BE2C (cell line): ENCODE measurements around the gene CCDC3. TPM values are rescaled to one million over a fixed set of nuclear protein-coding genes. Genes with fewer than 3 reads are reported as not detected.

Experiments used
- DNase-seq: peaks from one replicate; pipeline ENCODE4 v3.0.0-alpha.2; 2020
- H3K27me3 ChIP-seq: fragments of 250-450 bp; sonication (Bioruptor Pico); 2 replicates; pipeline ENCODE4 v1.5.1; 2020; ENCODE audit warnings: mild to moderate bottlenecking
- H3K36me3 ChIP-seq: fragments of 250-450 bp; sonication (Bioruptor Pico); 2 replicates; pipeline ENCODE4 v1.5.1; 2020; ENCODE audit warnings: mild to moderate bottlenecking
- H3K4me1 ChIP-seq: fragments of 250-450 bp; sonication (Bioruptor Pico); 2 replicates; pipeline ENCODE4 v1.5.1; 2020
- H3K4me3 ChIP-seq: 2 replicates; pipeline ENCODE4 v1.5.1; 2011; ENCODE audit warnings: low read depth, low read length
- H3K9me3 ChIP-seq: fragments of 250-450 bp; sonication (Bioruptor Pico); 2 replicates; pipeline ENCODE4 v1.5.1; 2020
- polyA plus RNA-seq: library from polyadenylated mRNA; unstranded; fragments of >200 nt; gene quantifications from one replicate; pipeline ENCODE4 v1.2.1, GENCODE V29; 2012; ENCODE audit warnings: low read depth, missing spikeins; ENCODE audit not compliant: insufficient read length, insufficient read depth
- TF ChIP-seq, protein P1 (sequence below): IDR thresholded peaks from 2 replicates; pipeline ENCODE4 v1.5.1; 2012; ENCODE audit warnings: mild to moderate bottlenecking, low read depth, low read length

Gene CCDC3
- 0.14 TPM for polyA plus RNA-seq

DNA sequence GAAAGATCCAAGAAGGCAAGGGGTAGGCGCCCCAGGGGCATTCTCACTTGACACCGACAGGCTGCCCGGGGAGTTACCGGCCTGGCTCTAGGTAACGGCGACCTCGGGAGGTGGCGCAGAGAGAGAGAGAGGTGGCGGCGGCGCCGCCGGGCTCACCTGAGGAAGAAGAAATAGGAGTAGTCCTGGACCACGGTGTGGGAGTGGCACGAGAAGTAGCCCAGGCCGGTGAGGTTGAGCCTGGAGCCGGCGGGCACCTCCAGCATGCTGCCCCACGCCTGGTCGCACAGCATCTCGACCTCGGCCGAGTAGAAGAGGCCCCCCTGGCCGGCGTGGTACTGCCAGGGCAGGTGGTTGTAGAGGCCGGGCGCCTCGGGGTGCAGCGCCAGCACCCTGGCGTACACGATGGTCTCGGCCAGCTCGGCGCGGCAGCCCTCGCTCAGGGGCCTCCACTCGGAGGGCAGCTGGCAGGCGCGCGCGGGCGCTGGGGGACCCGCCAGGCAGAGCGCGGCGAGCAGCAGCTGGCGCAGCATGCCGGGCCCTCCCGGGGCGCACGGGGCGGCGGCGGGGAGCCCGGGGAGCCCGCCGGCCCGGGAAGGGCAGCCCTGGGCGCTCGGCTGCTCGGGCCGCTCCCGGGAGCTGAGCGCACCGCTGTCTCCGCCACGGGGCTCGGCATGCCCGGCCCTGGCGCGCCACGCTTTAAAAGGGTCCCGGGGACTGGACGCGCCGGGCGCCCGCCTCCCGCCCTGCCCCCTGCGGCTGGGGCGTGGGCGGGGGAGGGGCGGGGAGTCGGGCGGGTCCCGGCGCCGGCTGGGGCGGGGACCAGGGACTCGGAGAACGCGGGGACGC, at the start of gene CCDC3:
Gene CCDC3, minus strand, starts transcription at position 673 of the 846 bp plus-strand sequence. Its CDS starts 143 bp downstream, at position 530.
- H3K27me3 ChIP-seq, result peaks cover 15% of the 10 kb centered on the region
- no peaks in the 10 kb centered on the region for H3K36me3 ChIP-seq
- no peaks in the 10 kb centered on the region for H3K4me1 ChIP-seq
- H3K4me3 ChIP-seq, result peak within 1 kb of the TSS; percentile 23
- TF ChIP-seq, protein P1, sequence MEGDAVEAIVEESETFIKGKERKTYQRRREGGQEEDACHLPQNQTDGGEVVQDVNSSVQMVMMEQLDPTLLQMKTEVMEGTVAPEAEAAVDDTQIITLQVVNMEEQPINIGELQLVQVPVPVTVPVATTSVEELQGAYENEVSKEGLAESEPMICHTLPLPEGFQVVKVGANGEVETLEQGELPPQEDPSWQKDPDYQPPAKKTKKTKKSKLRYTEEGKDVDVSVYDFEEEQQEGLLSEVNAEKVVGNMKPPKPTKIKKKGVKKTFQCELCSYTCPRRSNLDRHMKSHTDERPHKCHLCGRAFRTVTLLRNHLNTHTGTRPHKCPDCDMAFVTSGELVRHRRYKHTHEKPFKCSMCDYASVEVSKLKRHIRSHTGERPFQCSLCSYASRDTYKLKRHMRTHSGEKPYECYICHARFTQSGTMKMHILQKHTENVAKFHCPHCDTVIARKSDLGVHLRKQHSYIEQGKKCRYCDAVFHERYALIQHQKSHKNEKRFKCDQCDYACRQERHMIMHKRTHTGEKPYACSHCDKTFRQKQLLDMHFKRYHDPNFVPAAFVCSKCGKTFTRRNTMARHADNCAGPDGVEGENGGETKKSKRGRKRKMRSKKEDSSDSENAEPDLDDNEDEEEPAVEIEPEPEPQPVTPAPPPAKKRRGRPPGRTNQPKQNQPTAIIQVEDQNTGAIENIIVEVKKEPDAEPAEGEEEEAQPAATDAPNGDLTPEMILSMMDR, result no peak
- no peaks in the 10 kb centered on the region for H3K9me3 ChIP-seq
- peak; percentile 47 for DNase-seq

DNA sequence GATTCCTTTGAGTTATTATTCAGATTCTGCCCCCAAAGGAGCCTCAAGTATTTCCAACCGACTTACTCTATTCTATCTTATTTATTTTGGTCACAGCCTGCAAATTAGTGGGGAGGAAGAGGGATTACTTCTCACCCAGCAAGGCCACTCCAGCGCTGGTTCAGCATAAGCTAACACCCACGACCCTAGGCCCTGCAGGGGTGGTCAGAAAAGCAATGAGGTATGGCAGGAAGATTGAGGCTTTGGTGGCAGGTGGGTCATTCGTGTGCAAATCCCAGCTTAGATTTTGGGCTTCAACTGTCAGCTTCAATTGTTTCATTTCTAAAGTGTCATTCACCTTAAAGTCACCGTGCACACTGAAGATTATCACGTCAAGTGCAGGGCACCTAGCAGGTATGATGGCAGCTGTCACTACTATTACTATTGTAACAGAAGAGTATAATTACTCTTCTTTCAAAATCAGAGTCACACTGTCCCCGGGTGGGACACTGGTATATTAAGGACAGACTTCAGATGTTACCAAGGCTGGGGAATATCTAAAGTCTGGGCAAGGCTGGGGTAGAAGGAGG, 49.7 kb upstream of the CCDC3 start:
- DNase-seq, result no peak
- H3K9me3 ChIP-seq, result no peaks in the 10 kb centered on the region
- H3K4me3 ChIP-seq, result no peak overlapping the region
- no peaks in the 10 kb centered on the region for H3K36me3 ChIP-seq
- TF ChIP-seq, protein P1, result no peak
- H3K4me1 ChIP-seq, result no peaks in the 10 kb centered on the region
- H3K27me3 ChIP-seq, result no peaks in the 10 kb centered on the region

DNA sequence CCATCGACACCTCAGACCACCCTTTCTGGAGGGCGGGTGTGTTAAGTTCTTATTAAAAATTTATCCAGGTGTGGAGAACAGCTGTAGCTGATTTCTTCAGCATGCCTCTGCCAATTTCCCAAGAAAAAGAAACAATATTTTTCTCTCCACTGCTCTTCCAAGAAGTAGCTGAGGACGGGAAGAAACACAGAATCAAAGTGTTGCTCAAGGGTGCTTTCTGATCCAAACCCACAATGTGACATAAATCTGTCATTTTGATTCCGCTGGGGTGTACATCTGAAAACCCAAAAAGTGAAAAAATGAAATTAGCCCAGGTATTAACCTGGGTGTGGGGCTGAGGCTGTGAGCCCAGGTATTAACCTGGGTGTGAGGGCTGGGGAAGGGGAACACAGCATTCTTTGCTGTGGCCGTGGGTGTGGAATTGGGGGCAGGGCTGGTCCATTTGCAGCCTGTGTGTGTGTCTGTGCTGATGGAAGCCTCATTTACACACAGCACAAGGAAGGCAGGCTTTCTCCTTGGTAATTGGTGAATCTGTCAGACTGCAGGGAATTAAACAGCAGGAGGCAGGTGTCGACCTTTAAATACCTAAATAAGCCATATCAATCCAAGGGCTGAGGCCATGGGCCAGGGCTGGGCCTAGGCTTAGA, 48.4 kb upstream of the CCDC3 start:
- no peak overlapping the region for H3K4me3 ChIP-seq
- H3K4me1 ChIP-seq, result no peaks in the 10 kb centered on the region
- H3K27me3 ChIP-seq, result no peaks in the 10 kb centered on the region
- no peaks in the 10 kb centered on the region for H3K36me3 ChIP-seq
- no peaks in the 10 kb centered on the region for H3K9me3 ChIP-seq
- TF ChIP-seq, protein P1, result no peak
- no peak for DNase-seq

DNA sequence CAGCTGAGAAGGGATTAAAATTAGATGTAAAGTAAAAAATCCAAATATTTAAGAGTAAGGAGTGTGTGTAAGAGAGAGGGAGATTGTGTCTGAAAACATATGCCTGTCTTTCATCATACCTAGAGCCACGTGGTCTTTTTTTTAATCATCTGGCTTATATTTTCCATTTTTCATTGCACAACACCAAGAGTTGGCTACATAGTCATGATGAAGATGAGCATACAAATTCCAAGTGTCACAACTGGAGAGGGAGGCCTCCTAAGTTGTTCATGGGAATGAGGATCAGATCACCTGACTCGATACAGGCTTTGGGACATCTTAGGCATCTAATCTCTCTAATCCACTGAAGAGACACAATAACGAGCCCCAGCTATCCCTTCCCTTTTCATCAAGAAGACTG, 47.2 kb upstream of the CCDC3 start:
- no peak overlapping the region for H3K4me3 ChIP-seq
- DNase-seq, result no peak
- no peaks in the 10 kb centered on the region for H3K27me3 ChIP-seq
- no peaks in the 10 kb centered on the region for H3K4me1 ChIP-seq
- no peaks in the 10 kb centered on the region for H3K9me3 ChIP-seq
- H3K36me3 ChIP-seq, result no peaks in the 10 kb centered on the region
- TF ChIP-seq, protein P1, result no peak

DNA sequence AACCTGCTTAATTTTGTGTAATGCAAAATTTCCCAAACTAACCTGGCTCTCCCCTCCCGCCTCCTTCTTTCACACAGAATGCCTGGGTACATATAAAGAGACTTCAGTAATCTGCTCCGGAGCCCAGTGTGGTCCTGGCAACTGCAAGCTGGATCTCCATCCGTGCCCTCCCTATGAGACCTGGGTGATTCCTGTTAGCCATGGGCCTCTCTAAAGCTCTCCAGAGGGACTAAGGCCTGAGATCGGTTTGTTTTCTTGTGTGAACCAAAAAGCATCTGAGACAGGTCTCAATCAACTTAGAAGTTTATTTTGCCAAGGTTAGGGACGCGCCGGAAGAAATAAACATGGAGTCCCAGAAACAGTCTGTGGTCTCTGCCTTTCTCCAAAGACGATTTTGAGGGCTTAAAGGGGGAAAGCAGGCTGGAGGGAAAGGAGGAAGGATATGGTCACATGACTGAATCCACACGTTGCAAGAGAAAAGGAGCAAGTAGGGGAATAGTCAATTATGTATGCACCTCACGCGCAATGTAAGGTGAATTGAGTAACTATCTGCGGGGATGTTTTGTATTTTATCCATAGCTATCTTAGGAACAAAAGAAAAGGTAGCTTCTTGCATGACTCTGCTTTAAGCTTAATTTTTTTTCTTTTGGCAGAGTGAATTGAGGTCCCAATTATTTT, 46.2 kb upstream of the CCDC3 start:
- no peaks in the 10 kb centered on the region for H3K27me3 ChIP-seq
- no peak overlapping the region for H3K4me3 ChIP-seq
- H3K9me3 ChIP-seq, result no peaks in the 10 kb centered on the region
- no peaks in the 10 kb centered on the region for H3K4me1 ChIP-seq
- TF ChIP-seq, protein P1, result no peak
- no peak for DNase-seq
- no peaks in the 10 kb centered on the region for H3K36me3 ChIP-seq
